NT2/D1 (cell line): Measurements from ENCODE around the gene TYRO3.

Experiments used
- YY1 ChIP-seq: IDR thresholded peaks from 2 replicates; pipeline ENCODE4 v1.6.1; 2011; ENCODE audit not compliant: insufficient read length, insufficient read depth
- ZNF274 ChIP-seq: IDR thresholded peaks from 2 replicates; pipeline ENCODE4 v1.6.1; 2011; ENCODE audit warnings: mild to moderate bottlenecking, low read depth, low read length

DNA sequence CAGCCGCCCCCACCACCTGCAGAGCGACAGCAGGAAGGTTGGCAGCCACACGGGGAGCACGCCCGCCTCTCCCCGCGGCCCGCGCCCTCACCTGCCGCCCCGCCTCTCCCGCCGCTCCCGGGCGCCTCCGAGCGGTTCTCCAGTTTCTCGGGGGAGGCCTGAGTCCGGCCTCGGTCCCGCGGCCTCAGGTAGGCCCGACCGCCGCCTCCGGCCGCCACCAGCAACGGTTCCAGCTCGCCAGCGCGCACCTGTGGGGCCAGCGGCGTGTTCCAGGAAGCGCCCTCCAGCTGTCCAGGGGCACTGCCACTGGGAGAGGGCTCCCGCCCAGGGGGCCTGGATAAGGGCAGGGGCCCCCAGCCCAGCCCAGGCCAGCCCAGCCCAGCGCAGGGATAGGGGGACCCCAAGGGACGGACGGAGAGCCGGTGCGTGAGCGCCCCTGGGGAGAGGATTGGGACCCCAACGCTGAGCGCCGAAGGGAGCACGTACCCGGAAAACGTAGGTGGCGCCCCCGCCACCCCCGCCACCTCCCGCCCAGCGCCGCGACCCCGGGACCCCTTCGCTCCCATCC lies 47.6 kb upstream of the TYRO3 start:
- TF ChIP-seq YY1 (no peak), ZNF274 (no peak)
